B cell (primary cell): ENCODE data around the gene ANP32A. TPM values are rescaled to one million over a fixed set of nuclear protein-coding genes. Genes with fewer than 3 reads are reported as not detected.

Experiments used
- ATAC-seq: fragments of 200-7000 bp; cut with Tn5 transposase; one replicate; pipeline ENCODE4 v1.10.0; 2021; ENCODE audit warnings: low read depth, mild to moderate bottlenecking, moderate number of reproducible peaks, moderate library complexity
- CTCF ChIA-PET: fragments of 350-600 bp; sonication (Branson Sonifier 250); formaldehyde crosslinking; loops from one replicate; lab custom pipeline; 2021; ENCODE audit warnings: antibody characterized with exemption, inconsistent platforms; lab: Charles Lee
- POLR2A ChIA-PET: fragments of 350-600 bp; sonication (Branson Sonifier 250); formaldehyde crosslinking; loops from one replicate; lab custom pipeline; 2021; ENCODE audit warnings: antibody characterized with exemption; lab: Charles Lee
- DNase-seq: peaks from one replicate; pipeline ENCODE4 v3.0.0; 2013
- H2AFZ ChIP-seq: 2 replicates; pipeline ENCODE4 v1.6.1; 2012; ENCODE audit warnings: mild to moderate bottlenecking, low read depth, low read length; ENCODE audit not compliant: insufficient read depth, poor library complexity, severe bottlenecking
- H3K27ac ChIP-seq, 2 donors: 1 replicate in 1 of 2; 2 replicates in 1 of 2; pipeline ENCODE4 v1.5.1; 2012 to 2013; ENCODE audit warnings: low read length in 2 of 2, mild to moderate bottlenecking in 2 of 2, moderate library complexity in 1 of 2
- H3K27me3 ChIP-seq, 4 experiments: fragments of 200-600 bp in 1 of 4; sonication (generic) in 1 of 4; replicated peaks in 1 of 4; 1 replicate in 2 of 4; 2 replicates in 2 of 4; pipeline versions ENCODE4 v1.6.1 to v1.7.0; 2013 to 2016; ENCODE audit warnings: low read length in 3 of 4, mild to moderate bottlenecking in 2 of 4, mixed read lengths in 1 of 4, moderate library complexity in 1 of 4; ENCODE audit not compliant: insufficient read depth in 4 of 4, control insufficient read depth in 3 of 4; ENCODE audit errors: control extremely low read depth in 1 of 4
- H3K36me3 ChIP-seq, 2 experiments: replicated peaks in 1 of 2; 1 replicate in 1 of 2; 2 replicates in 1 of 2; pipeline versions ENCODE4 v1.6.1 to v1.7.1; 2013; ENCODE audit warnings: low read length in 1 of 2; ENCODE audit not compliant: insufficient read depth in 2 of 2, control insufficient read depth in 1 of 2; ENCODE audit errors: control extremely low read depth in 1 of 2, extremely low read depth in 1 of 2
- H3K4me1 ChIP-seq, 2 donors: fragments of 200-600 bp in 1 of 2; sonication (generic) in 1 of 2; 1 replicate in 1 of 2; 2 replicates in 1 of 2; pipeline versions ENCODE4 v1.5.1 to v1.6.1; 2013 to 2017; ENCODE audit warnings: low read length in 2 of 2; ENCODE audit not compliant: control insufficient read depth in 2 of 2, insufficient read depth in 2 of 2
- H3K4me2 ChIP-seq: replicated peaks from 2 replicates; pipeline ENCODE3; 2012; ENCODE audit warnings: mild to moderate bottlenecking, low read depth, low read length; ENCODE audit not compliant: poor library complexity, severe bottlenecking
- H3K4me3 ChIP-seq, 5 experiments: fragments of 200-600 bp in 1 of 5; sonication (generic) in 1 of 5; 1 replicate in 3 of 5; 2 replicates in 2 of 5; pipeline versions ENCODE4 v1.5.1 to v1.7.0; 2011 to 2016; ENCODE audit warnings: low read length in 4 of 5, mild to moderate bottlenecking in 4 of 5, low read depth in 2 of 5, control low read depth in 1 of 5, moderate library complexity in 1 of 5; ENCODE audit not compliant: insufficient read depth in 1 of 5; ENCODE audit errors: control extremely low read depth in 1 of 5, extremely low read depth in 1 of 5
- H3K79me2 ChIP-seq: fragments of 200-600 bp; sonication (generic); one replicate; pipeline ENCODE4 v1.6.0; 2016; ENCODE audit warnings: low read length; ENCODE audit not compliant: control insufficient read depth, insufficient read depth
- H3K9ac ChIP-seq: fragments of 200-600 bp; sonication (generic); 2 replicates; pipeline ENCODE4 v1.6.1; 2017; ENCODE audit warnings: mild to moderate bottlenecking, low read length, moderate library complexity
- H3K9me3 ChIP-seq, 3 donors: one replicate each; pipeline versions ENCODE4 v1.6.1 to v1.7.1; 2013; ENCODE audit warnings: low read length in 2 of 3; ENCODE audit not compliant: control insufficient read depth in 2 of 3, insufficient read depth in 1 of 3; ENCODE audit errors: control extremely low read depth in 1 of 3
- H4K20me1 ChIP-seq: 2 replicates; pipeline ENCODE4 v1.6.0; 2012; ENCODE audit warnings: mild to moderate bottlenecking, low read length; ENCODE audit not compliant: insufficient read depth, control insufficient read depth, poor library complexity, severe bottlenecking
- H3K27ac Mint-ChIP-seq: one replicate; pipeline ENCODE4 v1.8.0; 2021; ENCODE audit warnings: mixed read lengths
- H3K27me3 Mint-ChIP-seq: one replicate; pipeline ENCODE4 v1.8.0; 2021; ENCODE audit warnings: mixed read lengths
- H3K4me1 Mint-ChIP-seq: one replicate; pipeline ENCODE4 v1.8.0; 2021; ENCODE audit warnings: mixed read lengths
- H3K4me3 Mint-ChIP-seq: one replicate; pipeline ENCODE4 v1.8.0; 2021; ENCODE audit warnings: mixed read lengths
- H3K9me3 Mint-ChIP-seq: one replicate; pipeline ENCODE4 v1.8.0; 2022; ENCODE audit warnings: mixed read lengths; ENCODE audit not compliant: insufficient read depth
- CTCF ChIP-seq: fragments of 200-600 bp; IDR thresholded peaks from one replicate; pipeline ENCODE4 v1.8.0; 2022; ENCODE audit warnings: antibody characterized with exemption, mild to moderate bottlenecking
- EZH2 ChIP-seq: IDR thresholded peaks from 2 replicates; pipeline ENCODE4 v1.6.1; 2012; ENCODE audit warnings: borderline replicate concordance, low read depth, mild to moderate bottlenecking, moderate library complexity, low read length; ENCODE audit not compliant: insufficient read depth, poor library complexity, severe bottlenecking
- WGBS: methylation state at CpG from one replicate; pipeline ENCODE4 v1.1.5; 2013; ENCODE audit warnings: missing lambda C conversion rate; ENCODE audit not compliant: insufficient coverage; 5-methylcytosine and 5-hydroxymethylcytosine counted together
- intact Hi-C: fragments of 100-400 bp; cut with micrococcal nuclease; formaldehyde crosslinking; loops from one replicate; pipeline ENCODE4 v1.10.0; 2022
- polyA plus RNA-seq: library from polyadenylated mRNA; depleted of rRNA; stranded (reverse); fragments of >200 nt; gene quantifications from 2 replicates; pipeline ENCODE4 v1.2.3, GENCODE V29; 2012
- total RNA-seq, 2 donors: library from RNA; stranded (reverse); fragments of 120-200 nt in 1 of 2; gene quantifications; 1 replicate in 1 of 2; 2 replicates in 1 of 2; pipeline versions ENCODE4 v1.2.3 to v1.2.4, GENCODE V29; 2013 to 2022

The ANP32A gene
- total and polyA plus RNA-seq, 2 donors (not counting 1 experiment from before 2014, with no cell fraction given) = 26.4 to 163 TPM

GRCh38 chr15:68821841-68822381 lies 1.2 kb upstream of the ANP32A start:
- peaks cover 1% of the 10 kb centered on the region for H4K20me1 ChIP-seq
- DNase-seq (no peak), ATAC-seq (no peak)
- no peaks in the 10 kb centered on the region for H3K27me3 ChIP-seq
- Mint-ChIP-seq H3K27me3 (no peaks in the 10 kb centered on the region), H3K4me3 (peak overlapping the region; percentile 96), H3K4me1 (peaks cover 13% of the 10 kb centered on the region), H3K9me3 (no peaks in the 10 kb centered on the region), H3K27ac (peak overlapping the region; percentile 82)
- H3K9ac ChIP-seq = peak overlapping the region; percentile 96
- peaks cover 8% of the 10 kb centered on the region in 2 donors for H3K4me1 ChIP-seq
- peak overlapping the region; percentile 90 for H2AFZ ChIP-seq
- H3K9me3 ChIP-seq = no peaks in the 10 kb centered on the region
- peak overlapping the region; percentile 85 for H3K4me2 ChIP-seq
- H3K4me3 ChIP-seq = peak overlapping the region; percentile 71 to 98 (median 94)
- H3K79me2 ChIP-seq = peaks cover 61% of the 10 kb centered on the region
- 0% methylated on average over 8 of the region's 16 CpGs for WGBS
- intact Hi-C loops = loop anchor here (2.0 to 10.0 kb wide), 3 partner anchors 23 to 245 kb away; partner anchors contain the start of gene CORO2B
- CTCF ChIA-PET = no interaction called here
- no peaks in the 10 kb centered on the region for H3K36me3 ChIP-seq
- POLR2A ChIA-PET = interaction anchor here (0.6 kb wide), 1 partner anchor 1738 kb away, joined by 3 read pairs; no protein-coding TSS in a partner anchor
- TF ChIP-seq CTCF (no peak), EZH2 (no peak)
- H3K27ac ChIP-seq = peak overlapping the region in 1 of 2 donors; percentile 93

DNA sequence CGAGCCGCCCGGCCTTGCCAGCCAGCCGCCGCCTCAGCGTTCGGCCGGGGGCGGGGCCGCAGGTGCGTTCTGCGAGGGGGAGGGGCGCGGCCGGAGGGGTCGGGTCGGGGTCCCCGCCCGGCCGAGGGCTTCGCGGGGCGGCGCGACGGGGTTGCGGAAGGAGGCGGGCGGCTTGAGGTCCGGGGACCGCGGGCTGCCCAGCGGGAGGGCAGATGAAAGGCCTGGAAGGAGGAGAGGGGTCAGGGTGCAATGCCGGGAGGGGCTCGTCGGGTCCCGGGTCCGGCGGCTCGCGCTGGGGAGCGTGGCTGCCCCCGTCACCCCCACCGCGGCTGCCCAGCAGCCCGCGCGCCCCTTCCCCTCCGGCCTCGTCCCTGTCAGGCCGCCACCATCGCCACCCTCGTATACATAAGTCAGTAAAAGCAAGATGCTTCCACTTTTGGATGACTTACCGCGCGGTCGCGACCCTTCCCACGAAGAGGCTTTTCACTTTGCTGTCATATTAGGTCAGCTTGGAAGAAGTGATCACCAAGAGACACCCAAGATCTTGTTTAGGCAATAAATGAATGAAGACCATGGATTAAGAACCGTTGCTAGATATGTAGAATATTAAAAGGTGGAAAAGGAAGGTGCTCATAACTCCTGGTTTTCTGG lies 620 bp upstream of the ANP32A start:
- H3K4me3 Mint-ChIP-seq = peak overlapping the region; percentile 96
- intact Hi-C loops = loop anchor here (2.0 to 10.0 kb wide), 3 partner anchors 23 to 244 kb away; partner anchors contain the start of gene CORO2B
- H3K9me3 Mint-ChIP-seq = no peaks in the 10 kb centered on the region
- peak overlapping the region; percentile 96 for H3K9ac ChIP-seq
- peak overlapping the region; percentile 90 to 93 for H3K27ac ChIP-seq
- H3K4me3 ChIP-seq = peak overlapping the region; percentile 71 to 98 (median 94)
- H3K36me3 ChIP-seq = no peaks in the 10 kb centered on the region
- peak overlapping the region; percentile 98 for H3K27ac Mint-ChIP-seq
- TF ChIP-seq EZH2 (no peak), CTCF (no peak)
- H3K4me1 Mint-ChIP-seq = peaks cover 19% of the 10 kb centered on the region
- H3K4me2 ChIP-seq = peak overlapping the region; percentile 85
- no peaks in the 10 kb centered on the region for H3K27me3 ChIP-seq
- POLR2A ChIA-PET = interaction anchor here (0.6 to 1.1 kb wide), 4 partner anchors 9 to 1738 kb away, joined by 3 read pairs; partner anchors contain the start of gene FEM1B
- under 1% methylated on average over 60 of the region's 60 CpGs for WGBS
- DNase-seq (peak; percentile 55), ATAC-seq (peak; percentile 11)
- H3K9me3 ChIP-seq = no peaks in the 10 kb centered on the region
- peaks cover 7% of the 10 kb centered on the region for H4K20me1 ChIP-seq
- H2AFZ ChIP-seq = peak overlapping the region; percentile 90
- H3K4me1 ChIP-seq = peaks cover 14% of the 10 kb centered on the region in 2 donors
- no peaks in the 10 kb centered on the region for H3K27me3 Mint-ChIP-seq
- CTCF ChIA-PET = interaction anchor here (3.2 kb wide), 1 partner anchor 37 kb away, joined by 14 read pairs; no protein-coding TSS in a partner anchor
- peaks cover 67% of the 10 kb centered on the region for H3K79me2 ChIP-seq
